Lower lobe of right lung (tissue), 2 donors: ENCODE results near the gene PODXL2. TPM values are rescaled to one million over a fixed set of nuclear protein-coding genes. Genes with fewer than 3 reads are reported as not detected.

Experiments
- ATAC-seq, 2 donors: fragments of 200-7000 bp; cut with Tn5 transposase; one replicate each; pipeline ENCODE4 v1.9.1; 2020 to 2022; ENCODE audit warnings: mild to moderate bottlenecking in 2 of 2, moderate library complexity in 2 of 2
- DNase-seq: peaks from one replicate; pipeline ENCODE4 v3.0.0-alpha.2; 2020
- H3K27ac ChIP-seq: fragments of 200-600 bp; one replicate; pipeline ENCODE4 v1.8.0; 2022
- H3K27me3 ChIP-seq: fragments of 200-600 bp; one replicate; pipeline ENCODE4 v1.8.0; 2022; ENCODE audit warnings: low read depth
- H3K36me3 ChIP-seq: fragments of 200-600 bp; one replicate; pipeline ENCODE4 v1.8.0; 2022; ENCODE audit warnings: mild to moderate bottlenecking
- H3K4me1 ChIP-seq: fragments of 200-600 bp; one replicate; pipeline ENCODE4 v1.8.0; 2022
- H3K4me3 ChIP-seq: fragments of 200-600 bp; one replicate; pipeline ENCODE4 v1.8.0; 2022; ENCODE audit warnings: mild to moderate bottlenecking
- H3K9me3 ChIP-seq: fragments of 200-600 bp; one replicate; pipeline ENCODE4 v1.8.0; 2022
- CTCF ChIP-seq: fragments of 200-600 bp; IDR thresholded peaks from one replicate; pipeline ENCODE4 v1.8.0; 2022; ENCODE audit warnings: antibody characterized with exemption, mild to moderate bottlenecking
- intact Hi-C: fragments of 100-400 bp; cut with DNase I; formaldehyde crosslinking; loops from one replicate; pipeline ENCODE4 v1.11.0; 2022
- total RNA-seq: library from RNA; stranded (reverse); fragmentation: NEBNext Ultra II Directional; extraction: Animal tissue kit (Norgen Biotek cat#: 25700); gene quantifications from one replicate; pipeline ENCODE4 v1.2.1, GENCODE V29; 2021
- donor health status: DM: no; HTN: yes; CAD: no; lungs with severe emphysema.

The PODXL2 gene
- total RNA-seq, 1 donor from 2014 or later, result 2.2 TPM

GRCh38 chr3:127618891-127619290 is 10.1 kb upstream of the PODXL2 start:
- no peak overlapping the region for H3K4me3 ChIP-seq
- DNase-seq, result no peak
- no peaks in the 10 kb centered on the region for H3K4me1 ChIP-seq
- H3K36me3 ChIP-seq, result peaks cover 45% of the 10 kb centered on the region
- TF ChIP-seq CTCF, result no peak
- no peaks in the 10 kb centered on the region for H3K27me3 ChIP-seq
- intact Hi-C loops, result no loop called here
- H3K27ac ChIP-seq, result no peak overlapping the region
- no peak for ATAC-seq
- H3K9me3 ChIP-seq, result no peaks in the 10 kb centered on the region

DNA sequence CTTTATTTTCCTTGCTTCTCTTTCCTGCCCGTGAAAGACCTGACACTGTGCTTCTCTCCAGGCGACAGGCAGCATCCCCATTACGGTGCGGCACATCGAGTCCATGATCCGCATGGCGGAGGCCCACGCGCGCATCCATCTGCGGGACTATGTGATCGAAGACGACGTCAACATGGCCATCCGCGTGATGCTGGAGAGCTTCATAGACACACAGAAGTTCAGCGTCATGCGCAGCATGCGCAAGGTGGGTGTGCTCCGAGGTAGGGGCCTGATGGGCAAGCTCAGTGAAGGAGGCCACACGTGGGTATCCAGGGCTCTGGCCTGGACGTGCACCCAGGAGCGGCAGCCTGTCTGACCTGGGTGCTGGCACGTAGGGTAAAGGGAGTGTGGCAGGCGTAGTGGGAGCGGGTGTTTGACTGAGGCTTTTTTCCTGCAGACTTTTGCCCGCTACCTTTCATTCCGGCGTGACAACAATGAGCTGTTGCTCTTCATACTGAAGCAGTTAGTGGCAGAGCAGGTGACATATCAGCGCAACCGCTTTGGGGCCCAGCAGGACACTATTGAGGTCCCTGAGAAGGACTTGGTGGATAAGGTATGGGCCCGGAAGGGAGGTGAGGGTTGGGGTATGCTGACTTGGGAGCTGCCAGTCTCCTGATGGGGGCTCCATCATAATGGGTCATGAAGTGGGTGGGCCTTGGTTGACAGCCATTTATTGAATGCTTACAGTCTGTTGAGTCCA is 8.2 kb upstream of the PODXL2 start:
- DNase-seq, result no peak
- intact Hi-C loops, result no loop called here

GRCh38 chr3:127622031-127622430 is 7.0 kb upstream of the PODXL2 start:
- H3K27ac ChIP-seq, result no peak overlapping the region
- H3K4me1 ChIP-seq, result no peaks in the 10 kb centered on the region
- no peak for ATAC-seq
- no peak for DNase-seq
- intact Hi-C loops, result no loop called here
- H3K9me3 ChIP-seq, result no peaks in the 10 kb centered on the region
- TF ChIP-seq CTCF, result no peak
- peaks cover 37% of the 10 kb centered on the region for H3K36me3 ChIP-seq
- no peak overlapping the region for H3K4me3 ChIP-seq
- H3K27me3 ChIP-seq, result no peaks in the 10 kb centered on the region

More for the DNA sequence above, 8.2 kb upstream of the PODXL2 start:
- Histone ChIP-seq H3K27ac (no peak overlapping the region), H3K4me1 (no peaks in the 10 kb centered on the region), H3K27me3 (no peaks in the 10 kb centered on the region), H3K9me3 (no peaks in the 10 kb centered on the region), H3K4me3 (no peak overlapping the region), H3K36me3 (peaks cover 45% of the 10 kb centered on the region)
- TF ChIP-seq CTCF, result no peak
- no peak for ATAC-seq

GRCh38 chr3:127622772-127623576 is 6.0 kb upstream of the PODXL2 start:
- TF ChIP-seq CTCF, result no peak
- DNase-seq (no peak), ATAC-seq (no peak)
- intact Hi-C loops, result no loop called here
- no peaks in the 10 kb centered on the region for H3K4me1 ChIP-seq
- H3K9me3 ChIP-seq, result no peaks in the 10 kb centered on the region
- H3K27ac ChIP-seq, result no peak overlapping the region
- H3K4me3 ChIP-seq, result no peak overlapping the region
- H3K27me3 ChIP-seq, result no peaks in the 10 kb centered on the region
- H3K36me3 ChIP-seq, result peaks cover 30% of the 10 kb centered on the region

- ATAC-seq (no peak), DNase-seq (no peak)
- Histone ChIP-seq H3K27me3 (no peaks in the 10 kb centered on the region), H3K9me3 (no peaks in the 10 kb centered on the region), H3K36me3 (peaks cover 24% of the 10 kb centered on the region), H3K4me3 (no peak overlapping the region), H3K4me1 (no peaks in the 10 kb centered on the region), H3K27ac (no peak overlapping the region)
- no peak for TF ChIP-seq CTCF
- intact Hi-C loops, result no loop called here
These were observed 4.9 kb upstream of the PODXL2 start for GRCh38 chr3:127624063-127624462.
